SHP77 (cell line): Measurements from ENCODE around the gene CNBP.
"Not testable (repeated sequence)": the region's sequence is repeated elsewhere in the genome, so short reads cannot be mapped to it uniquely, and the experiment has no call there.

Source experiments
- DNase-seq, 2 experiments: peaks; one replicate each; lab custom pipeline; 2025; lab: John Stamatoyannopoulos, UW

The CNBP gene

GRCh38 chr3:129184784-129185542, 1.3 kb upstream of the CNBP start:
- DNase-seq: not testable (repeated sequence)

- peak in 1 of 2 experiments; percentile 26 for DNase-seq
Measured at GRCh38 chr3:129184396-129184657, 631 bp upstream of the CNBP start.

GRCh38 chr3:129182390-129183185, 1.1 kb downstream of the CNBP start:
- DNase-seq: no peak

- DNase-seq: no peak
Measured at GRCh38 chr3:129181819-129182218, 1.9 kb downstream of the CNBP start.

- DNase-seq: no peak
Measured at GRCh38 chr3:129180461-129180860, 3.2 kb downstream of the CNBP start.

GRCh38 chr3:129176051-129176450, 7.6 kb downstream of the CNBP start:
- DNase-seq: no peak

GRCh38 chr3:129173725-129174124, 10.0 kb downstream of the CNBP start:
- no peak for DNase-seq

GRCh38 chr3:129173206-129173605, 10.5 kb downstream of the CNBP start:
- DNase-seq: no peak

GRCh38 chr3:129166579-129167332, 16.9 kb downstream of the CNBP start:
- DNase-seq: no peak

- DNase-seq: not testable (repeated sequence)
Measured at GRCh38 chr3:129165594-129165993, 18.1 kb downstream of the CNBP start.

GRCh38 chr3:129164500-129164899, 19.2 kb downstream of the CNBP start:
- DNase-seq: no peak

- DNase-seq: no peak
Measured at GRCh38 chr3:129162729-129163579, 20.7 kb downstream of the CNBP start.

GRCh38 chr3:129161860-129162271, 21.8 kb downstream of the CNBP start:
- no peak for DNase-seq

- peak; percentile 88 to 97 for DNase-seq
Measured at GRCh38 chr3:129160891-129161859, 22.5 kb downstream of the CNBP start, which contains the start of gene ISY1. Gene ISY1 (minus strand): TSS chr3:129161063. CDS start chr3:129160975, 88 bp downstream.

- no peak for DNase-seq
Measured at GRCh38 chr3:129144786-129145185, 38.9 kb downstream of the CNBP start.

GRCh38 chr3:129141011-129141410, 42.7 kb downstream of the CNBP start:
- DNase-seq: not testable (repeated sequence)

- DNase-seq: no peak
Measured at GRCh38 chr3:129139911-129140310, 43.8 kb downstream of the CNBP start.

- DNase-seq: not testable (repeated sequence)
Measured at GRCh38 chr3:129136275-129136674, 47.4 kb downstream of the CNBP start.

GRCh38 chr3:129132097-129132866, 51.4 kb downstream of the CNBP start:
- no peak for DNase-seq
